ENCODE data around the gene MAT2A. TPM values are rescaled to one million over a fixed set of nuclear protein-coding genes. Genes with fewer than 3 reads are reported as not detected.

The MAT2A gene
- total and polyA plus RNA-seq, 2 donors (not counting 1 experiment from before 2014, with no cell fraction given) = 133 to 177 TPM

- CTCF ChIA-PET = no interaction called here
- H3K27ac ChIP-seq (ENCODE audit: low read length in 2 of 2) = no peak overlapping the region
- no peak overlapping the region for H2AFZ ChIP-seq (ENCODE audit: insufficient read depth, low read depth, low read length, poor library complexity, severe bottlenecking)
- ATAC-seq (ENCODE audit: low read depth) = no peak
- peaks cover 8% of the 10 kb centered on the region for H3K79me2 ChIP-seq (ENCODE audit: control insufficient read depth, insufficient read depth, low read length)
- Mint-ChIP-seq H3K4me3 (no peak overlapping the region), H3K27me3 (peaks cover 6% of the 10 kb centered on the region), H3K4me1 (peaks cover 16% of the 10 kb centered on the region), H3K9me3 (ENCODE audit: insufficient read depth) (no peaks in the 10 kb centered on the region), H3K27ac (no peak overlapping the region)
- peaks cover 13 to 16% of the 10 kb centered on the region in 2 donors for H3K4me1 ChIP-seq (ENCODE audit: control insufficient read depth in 2 of 2, insufficient read depth in 2 of 2, low read length in 2 of 2)
- POLR2A ChIA-PET = no interaction called here
- no peaks in the 10 kb centered on the region for H3K36me3 ChIP-seq (replicated peaks in 1 of 2; ENCODE audit: control extremely low read depth in 1 of 2, control insufficient read depth in 1 of 2, extremely low read depth in 1 of 2, insufficient read depth in 2 of 2, low read length in 1 of 2)
- 89% methylated on average over 2 of the region's 4 CpGs for WGBS (ENCODE audit: insufficient coverage)
- H4K20me1 ChIP-seq (ENCODE audit: control insufficient read depth, insufficient read depth, low read length, poor library complexity, severe bottlenecking) = no peaks in the 10 kb centered on the region
- H3K27me3 ChIP-seq (replicated peaks in 1 of 4; ENCODE audit: control extremely low read depth in 1 of 4, control insufficient read depth in 3 of 4, insufficient read depth in 4 of 4, low read length in 3 of 4) = peaks cover 0 to 3% (median 0%) of the 10 kb centered on the region in 4 experiments
- no peak for DNase-seq
- no peak overlapping the region for H3K4me3 ChIP-seq (ENCODE audit: control extremely low read depth in 1 of 5, extremely low read depth in 1 of 5, insufficient read depth in 1 of 5, low read depth in 2 of 5, low read length in 4 of 5)
- no peaks in the 10 kb centered on the region for H3K9me3 ChIP-seq (ENCODE audit: control extremely low read depth in 1 of 3, control insufficient read depth in 2 of 3, insufficient read depth in 1 of 3, low read length in 2 of 3)
- no peak overlapping the region for H3K4me2 ChIP-seq (replicated peaks; ENCODE audit: low read depth, low read length, poor library complexity, severe bottlenecking)
- TF ChIP-seq EZH2 (IDR thresholded peaks at IDR 0.05; ENCODE audit: borderline replicate concordance, insufficient read depth, low read depth, low read length, poor library complexity, severe bottlenecking) (no peak), CTCF (IDR thresholded peaks at IDR 0.05) (no peak)
- intact Hi-C loops (cut with micrococcal nuclease) = no loop called here
- H3K9ac ChIP-seq (ENCODE audit: low read length) = no peak overlapping the region
Observed at GRCh38 chr2:85566265-85566664, 27.3 kb downstream of the MAT2A start.

GRCh38 chr2:85575739-85576138, 36.8 kb downstream of the MAT2A start:
- POLR2A ChIA-PET = interaction anchor here (0.6 to 0.7 kb wide), 3 partner anchors 13 to 247 kb away, joined by 3 to 6 read pairs (median 4); no protein-coding TSS in a partner anchor
- Mint-ChIP-seq H3K27me3 (no peaks in the 10 kb centered on the region), H3K4me1 (peaks cover 31% of the 10 kb centered on the region), H3K9me3 (ENCODE audit: insufficient read depth) (no peaks in the 10 kb centered on the region), H3K27ac (no peak overlapping the region), H3K4me3 (no peak overlapping the region)
- intact Hi-C loops (cut with micrococcal nuclease) = no loop called here
- TF ChIP-seq EZH2 (IDR thresholded peaks at IDR 0.05; ENCODE audit: borderline replicate concordance, insufficient read depth, low read depth, low read length, poor library complexity, severe bottlenecking) = no peak
- Histone ChIP-seq H3K36me3 (replicated peaks in 1 of 2; ENCODE audit: control extremely low read depth in 1 of 2, control insufficient read depth in 1 of 2, extremely low read depth in 1 of 2, insufficient read depth in 2 of 2, low read length in 1 of 2) (peaks cover 0 to 6% of the 10 kb centered on the region in 2 experiments), H3K4me2 (replicated peaks; ENCODE audit: low read depth, low read length, poor library complexity, severe bottlenecking) (no peak overlapping the region), H3K4me1 (ENCODE audit: control insufficient read depth in 2 of 2, insufficient read depth in 2 of 2, low read length in 2 of 2) (peaks cover 20 to 36% of the 10 kb centered on the region in 2 donors), H3K79me2 (ENCODE audit: control insufficient read depth, insufficient read depth, low read length) (peaks cover 34% of the 10 kb centered on the region), H2AFZ (ENCODE audit: insufficient read depth, low read depth, low read length, poor library complexity, severe bottlenecking) (no peak overlapping the region), H3K4me3 (ENCODE audit: control extremely low read depth in 1 of 5, extremely low read depth in 1 of 5, insufficient read depth in 1 of 5, low read depth in 2 of 5, low read length in 4 of 5) (no peak overlapping the region), H4K20me1 (ENCODE audit: control insufficient read depth, insufficient read depth, low read length, poor library complexity, severe bottlenecking) (peaks cover 7% of the 10 kb centered on the region), H3K9me3 (ENCODE audit: control extremely low read depth in 1 of 3, control insufficient read depth in 2 of 3, insufficient read depth in 1 of 3, low read length in 2 of 3) (no peaks in the 10 kb centered on the region), H3K9ac (ENCODE audit: low read length) (no peak overlapping the region), H3K27me3 (replicated peaks in 1 of 4; ENCODE audit: control extremely low read depth in 1 of 4, control insufficient read depth in 3 of 4, insufficient read depth in 4 of 4, low read length in 3 of 4) (no peaks in the 10 kb centered on the region), H3K27ac (ENCODE audit: low read length in 2 of 2) (no peak overlapping the region)
- WGBS (ENCODE audit: insufficient coverage) = 92% methylated on average over 2 of the region's 8 CpGs
- CTCF ChIA-PET = no interaction called here
- ATAC-seq (ENCODE audit: low read depth) (no peak), DNase-seq (no peak)

All from B cell (primary cell).